OCI-M1 (cell line): ENCODE data around the gene MSLN.

Experiments
- DNase-seq: peaks from one replicate; lab custom pipeline; 2025; lab: John Stamatoyannopoulos, UW

MSLN gene

DNA sequence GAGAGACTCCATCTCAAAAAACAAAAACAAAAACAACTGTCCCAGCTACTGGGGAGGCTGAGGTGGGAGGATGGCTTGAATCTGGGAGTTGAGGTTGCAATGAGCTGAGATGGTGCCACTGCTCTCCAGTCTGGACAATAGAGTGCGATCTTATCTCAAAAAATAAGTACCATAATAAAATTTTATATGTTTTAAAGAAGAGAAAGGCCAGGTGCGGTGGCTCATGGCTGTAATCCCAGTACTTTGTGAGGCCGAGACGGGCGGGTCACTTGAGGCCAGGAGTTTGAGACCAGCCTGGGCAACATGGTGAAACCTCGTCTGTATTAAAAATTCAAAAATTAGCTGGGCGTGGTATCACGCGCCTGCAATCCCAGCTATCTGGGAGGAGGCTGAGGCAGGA, 16.3 kb downstream of the MSLN start:
- no peak for DNase-seq

DNA sequence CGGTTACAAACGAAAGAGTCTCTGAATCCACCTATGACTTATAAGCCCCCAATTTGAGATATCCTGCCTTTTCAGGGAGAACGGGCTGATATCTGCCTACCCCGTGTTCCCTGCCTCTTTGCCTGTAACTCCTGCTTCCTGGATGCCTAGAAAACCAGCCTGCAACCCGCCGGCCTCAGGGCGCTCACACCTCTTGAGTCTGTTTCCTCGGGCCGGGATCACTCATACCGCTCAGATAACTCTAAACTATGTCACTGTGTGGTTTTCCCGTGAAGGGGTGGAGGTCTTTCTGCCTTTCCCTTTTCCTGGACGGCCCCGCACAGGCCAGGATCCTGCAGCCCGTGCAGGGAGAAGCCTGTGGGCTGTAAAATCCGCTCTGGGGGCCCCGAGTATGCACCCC, 17.3 kb downstream of the MSLN start:
- DNase-seq: peak; percentile 21

DNA sequence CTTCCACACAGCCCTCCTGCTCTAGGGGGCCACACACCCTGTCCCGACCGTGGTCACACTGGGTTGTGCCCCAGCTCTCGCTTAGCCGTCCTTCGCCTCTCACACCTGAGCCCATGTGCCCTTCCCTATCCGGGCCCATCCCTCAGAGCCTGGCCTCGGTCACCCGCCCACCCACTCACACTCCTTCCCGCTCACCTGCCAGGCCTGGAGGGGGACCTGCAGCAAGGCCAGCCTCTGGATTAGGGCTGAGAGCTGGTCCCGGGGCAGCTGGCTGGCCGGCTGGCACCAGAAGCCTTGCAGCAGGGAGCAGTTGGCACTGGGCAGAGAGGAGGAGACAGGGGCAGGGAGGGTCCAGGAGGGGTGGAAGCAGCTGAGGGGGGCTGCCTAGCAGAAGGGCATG, 17.9 kb downstream of the MSLN start:
- no peak for DNase-seq

DNA sequence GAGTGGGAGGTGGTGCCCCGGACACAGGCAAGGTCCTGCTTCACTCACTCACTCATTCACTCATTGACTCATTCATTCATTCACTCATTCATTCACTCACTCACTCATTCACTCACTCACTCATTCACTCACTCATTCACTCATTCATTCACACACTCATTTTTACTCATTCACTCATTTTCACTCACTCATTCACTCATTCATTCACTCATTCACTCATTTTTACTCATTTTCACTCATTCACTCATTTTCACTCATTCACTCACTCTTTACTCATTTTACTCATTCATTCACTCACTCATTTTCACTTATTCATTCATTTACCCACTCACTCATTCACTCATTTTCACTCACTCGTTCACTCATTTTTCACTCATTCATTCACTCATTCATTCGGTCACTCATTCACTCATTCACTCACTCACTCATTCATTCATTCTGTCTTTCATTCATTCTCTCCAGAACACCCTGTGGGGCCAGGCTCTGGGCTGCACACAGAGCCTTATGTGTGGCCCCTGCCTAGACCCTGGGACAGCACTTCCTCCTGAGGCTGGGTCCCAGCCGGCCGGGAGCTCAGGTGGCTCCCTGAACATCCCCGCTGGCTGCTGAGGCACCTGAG, 18.5 kb downstream of the MSLN start:
- no peak for DNase-seq

DNA sequence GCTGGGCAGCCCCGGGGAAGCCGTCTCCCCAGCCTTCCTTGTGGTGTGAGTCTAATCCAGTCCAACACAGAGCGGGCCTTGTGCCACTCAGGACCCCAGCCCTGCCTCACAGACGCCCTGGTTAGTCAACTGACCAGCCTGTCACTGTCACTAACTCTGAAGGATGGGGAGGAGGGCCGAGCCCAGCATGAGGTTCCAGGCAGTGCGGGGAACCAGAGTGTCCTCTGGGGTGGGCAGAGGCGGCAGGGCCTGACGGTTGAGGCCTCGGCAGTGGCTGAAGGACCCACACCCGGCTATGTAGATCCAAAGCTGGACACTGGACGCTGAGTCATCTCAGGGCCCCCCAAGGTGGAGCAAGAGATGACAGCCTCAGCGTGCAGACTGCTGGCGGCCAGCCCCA, 19.0 kb downstream of the MSLN start:
- no peak for DNase-seq

DNA sequence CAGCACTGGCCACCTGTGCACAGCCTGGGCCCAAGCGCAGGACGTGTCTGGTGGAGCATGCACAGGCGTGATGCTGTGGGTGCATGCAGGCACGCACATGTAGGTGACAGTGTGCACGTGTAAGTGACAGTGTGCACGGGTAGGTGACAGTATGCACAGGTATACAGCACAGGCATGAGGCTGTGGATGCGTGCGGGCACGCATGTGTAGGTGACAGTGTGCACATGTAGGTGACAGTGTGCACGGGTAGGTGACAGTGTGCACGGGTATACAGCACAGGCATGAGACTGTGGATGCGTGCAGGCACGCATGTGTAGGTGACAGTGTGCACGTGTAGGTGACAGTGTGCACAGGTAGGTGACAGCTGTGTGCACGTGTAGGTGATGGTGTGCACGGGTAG, 19.8 kb downstream of the MSLN start:
- no peak for DNase-seq

DNA sequence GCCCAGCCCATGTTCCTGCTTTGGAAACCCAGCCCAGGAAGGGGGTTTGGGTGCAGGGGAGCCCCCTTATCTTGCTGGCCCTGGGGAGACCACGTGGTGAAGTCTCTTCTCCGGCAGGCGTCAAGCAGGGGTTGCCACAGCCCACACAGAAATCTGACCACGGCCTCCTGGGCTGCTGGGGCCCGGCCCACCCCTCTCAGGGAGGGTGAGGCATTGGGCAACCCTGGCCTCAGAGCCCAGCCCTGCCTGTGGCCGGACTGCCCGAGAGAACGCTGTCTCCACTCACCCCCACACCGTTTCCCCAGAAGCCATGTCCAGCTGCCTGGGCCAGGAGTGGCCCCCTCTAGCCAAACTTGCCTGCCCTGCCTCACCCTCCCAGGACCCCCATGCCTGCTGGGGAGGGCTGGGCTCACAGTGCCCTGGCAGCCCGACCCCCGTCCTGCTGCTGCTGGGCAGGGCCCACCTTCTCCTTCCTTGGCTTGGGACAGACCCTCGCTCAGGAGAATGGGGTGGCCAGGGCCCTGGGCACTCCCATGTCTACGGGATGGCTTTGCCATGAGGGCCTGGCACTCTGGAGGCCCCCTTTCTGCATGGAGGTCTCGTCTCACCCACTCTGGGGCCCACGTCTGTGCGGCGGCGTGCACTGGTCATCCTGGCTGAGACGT, 20.9 kb downstream of the MSLN start:
- DNase-seq: peak; percentile 6

DNA sequence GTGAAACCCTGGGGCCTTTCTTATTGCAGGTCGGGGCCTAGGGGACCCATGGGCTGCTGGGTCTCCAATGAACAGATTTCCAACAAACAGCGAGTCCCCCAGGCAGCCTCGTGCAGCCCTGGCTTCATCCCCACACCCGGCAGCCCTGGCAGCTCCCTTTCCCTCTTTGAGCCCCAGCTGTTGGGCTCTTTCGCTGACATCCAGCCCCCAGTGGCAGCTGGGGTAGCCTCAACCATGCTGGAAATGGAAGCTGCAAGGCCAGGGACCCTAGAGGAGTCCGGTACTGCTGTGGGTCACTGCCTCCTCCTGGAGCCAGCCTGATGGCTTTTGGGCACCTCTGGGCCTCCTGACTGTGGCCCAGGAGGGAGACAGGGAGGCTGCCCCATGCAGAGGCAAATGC, 21.7 kb downstream of the MSLN start:
- DNase-seq: no peak

DNA sequence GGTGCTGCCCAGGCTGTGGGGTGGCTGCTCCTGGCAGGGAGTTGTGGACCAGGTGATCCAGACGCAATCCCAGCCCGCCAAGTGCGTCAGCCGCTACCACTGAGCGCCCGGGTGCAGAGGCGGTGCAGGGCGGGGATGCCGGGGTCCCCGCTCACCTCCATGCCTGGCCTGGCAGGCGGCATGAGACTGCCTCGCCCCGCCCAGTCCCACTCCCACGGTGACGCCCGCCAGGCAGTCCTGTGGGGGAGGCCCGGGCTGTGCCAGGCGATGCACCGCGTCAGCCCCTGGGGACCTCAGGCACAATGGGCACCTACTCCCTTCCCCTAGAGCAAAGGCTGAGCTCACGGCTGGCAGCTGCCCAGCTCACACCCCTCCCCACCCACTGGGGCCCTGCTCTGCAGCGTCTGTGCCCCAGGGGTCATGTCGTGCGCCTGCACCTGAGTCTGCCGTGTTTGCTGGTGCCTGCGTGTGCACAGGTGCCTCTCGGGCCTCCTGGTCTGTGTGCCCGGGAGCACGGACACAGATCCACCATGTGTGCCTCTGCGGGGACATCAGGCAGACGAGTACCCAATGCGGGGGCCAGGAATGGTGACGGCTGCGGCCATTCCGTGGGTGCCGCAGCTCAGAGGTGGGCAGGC, 22.4 kb downstream of the MSLN start:
- DNase-seq: no peak

DNA sequence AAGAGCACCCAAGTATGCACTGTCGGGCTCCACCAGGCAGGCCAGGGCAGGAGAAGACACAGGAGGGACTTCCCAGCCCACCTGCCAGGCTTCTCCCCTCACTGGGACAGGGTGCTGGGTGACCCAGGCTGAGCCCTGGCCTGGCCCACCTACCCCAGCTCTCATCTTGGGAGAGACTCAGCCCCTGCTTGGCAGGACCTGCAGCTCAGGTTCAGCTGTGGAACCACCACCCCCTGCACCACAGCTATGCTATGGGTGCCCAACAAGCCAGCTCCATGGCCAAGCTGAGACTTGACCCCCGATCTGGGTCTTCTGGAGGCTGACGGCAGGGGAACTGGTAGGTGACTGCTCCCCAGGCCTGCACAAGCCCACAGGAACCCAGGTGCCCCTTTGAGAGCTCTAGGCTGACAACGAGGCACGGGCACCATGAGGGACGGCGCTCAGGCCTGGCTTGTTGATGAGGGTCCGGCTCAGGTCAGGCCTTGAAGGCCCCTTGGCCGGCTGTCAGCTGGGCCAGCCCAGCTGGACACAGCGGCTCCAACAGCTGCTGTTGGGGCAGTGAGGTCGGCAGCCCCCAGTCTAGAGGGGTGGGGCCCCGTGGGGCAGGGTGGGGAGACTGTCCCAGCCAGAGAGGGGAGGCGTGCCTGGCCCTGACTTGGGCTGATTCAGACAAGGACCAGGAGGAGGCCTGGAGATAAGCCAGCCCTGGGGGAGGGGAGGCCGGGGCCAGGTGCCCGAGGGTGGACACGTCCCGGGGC, 23.0 kb downstream of the MSLN start:
- no peak for DNase-seq

DNA sequence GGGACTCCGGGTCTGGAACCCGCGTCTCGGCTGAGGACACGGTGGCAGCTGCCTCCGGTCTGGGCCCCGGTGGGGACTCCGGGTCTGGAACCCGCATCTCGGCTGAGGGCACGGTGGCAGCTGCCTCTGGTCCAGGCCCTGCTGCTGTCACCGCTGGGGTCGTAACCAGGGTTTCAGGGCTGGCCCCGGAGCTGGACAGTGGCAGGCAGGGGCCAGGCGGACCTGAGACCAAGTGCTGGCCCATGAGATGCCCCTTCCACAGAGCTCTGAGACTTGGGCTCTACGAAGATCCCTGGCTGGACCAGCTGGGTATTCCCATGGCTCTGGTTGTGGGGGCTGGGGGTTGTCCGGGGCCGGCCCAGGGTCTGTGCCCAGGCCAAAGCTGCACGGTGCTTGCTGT, 23.9 kb downstream of the MSLN start:
- no peak for DNase-seq

DNA sequence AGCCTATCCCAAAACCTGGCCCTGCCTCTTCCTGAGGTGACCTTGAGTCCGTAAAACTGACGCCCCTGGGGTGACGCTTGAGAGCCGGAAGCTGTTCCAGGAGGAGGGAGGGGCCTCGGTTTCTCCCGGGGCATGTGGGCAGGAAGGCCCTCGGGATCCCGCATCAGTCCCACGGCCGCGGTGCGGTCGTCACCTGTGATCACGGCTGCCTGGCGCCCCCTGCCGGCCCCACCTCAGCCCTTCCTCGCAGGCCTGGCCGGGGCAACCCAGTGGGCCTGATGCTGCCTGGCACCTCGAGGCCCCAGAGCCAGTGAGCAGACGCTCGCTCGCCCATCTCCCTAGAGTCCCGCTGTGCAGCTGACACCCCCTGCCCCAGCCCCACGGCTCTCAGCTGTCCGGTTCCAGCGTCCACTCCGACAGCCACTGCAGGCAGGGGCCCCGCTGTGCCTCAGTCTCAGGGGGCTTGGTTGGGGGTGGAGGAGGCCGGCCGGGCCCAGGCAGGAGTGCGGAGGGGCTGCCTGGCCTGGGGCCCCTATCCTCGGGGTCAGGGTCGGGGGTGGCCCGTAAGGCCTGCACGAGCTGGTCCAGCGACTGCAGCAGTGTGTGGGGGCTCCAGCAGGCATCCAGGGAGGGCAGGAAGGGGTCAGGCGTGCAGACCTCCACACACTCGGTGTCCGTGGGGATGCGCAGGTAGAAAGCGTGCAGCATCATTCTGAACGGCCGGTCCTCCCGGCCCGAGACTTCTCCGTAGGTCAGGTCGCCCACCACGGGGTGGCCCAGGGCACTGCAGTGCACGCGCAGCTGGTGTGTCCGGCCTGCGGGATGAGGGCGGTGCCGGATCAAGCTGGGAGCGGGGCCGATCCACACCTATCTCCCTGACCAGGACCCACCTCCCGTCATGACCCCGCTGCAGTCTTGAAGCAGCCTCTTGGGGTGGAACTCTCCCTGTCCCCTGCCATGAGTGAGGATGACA, 25.3 kb downstream of the MSLN start:
- DNase-seq: peak; percentile 53

DNA sequence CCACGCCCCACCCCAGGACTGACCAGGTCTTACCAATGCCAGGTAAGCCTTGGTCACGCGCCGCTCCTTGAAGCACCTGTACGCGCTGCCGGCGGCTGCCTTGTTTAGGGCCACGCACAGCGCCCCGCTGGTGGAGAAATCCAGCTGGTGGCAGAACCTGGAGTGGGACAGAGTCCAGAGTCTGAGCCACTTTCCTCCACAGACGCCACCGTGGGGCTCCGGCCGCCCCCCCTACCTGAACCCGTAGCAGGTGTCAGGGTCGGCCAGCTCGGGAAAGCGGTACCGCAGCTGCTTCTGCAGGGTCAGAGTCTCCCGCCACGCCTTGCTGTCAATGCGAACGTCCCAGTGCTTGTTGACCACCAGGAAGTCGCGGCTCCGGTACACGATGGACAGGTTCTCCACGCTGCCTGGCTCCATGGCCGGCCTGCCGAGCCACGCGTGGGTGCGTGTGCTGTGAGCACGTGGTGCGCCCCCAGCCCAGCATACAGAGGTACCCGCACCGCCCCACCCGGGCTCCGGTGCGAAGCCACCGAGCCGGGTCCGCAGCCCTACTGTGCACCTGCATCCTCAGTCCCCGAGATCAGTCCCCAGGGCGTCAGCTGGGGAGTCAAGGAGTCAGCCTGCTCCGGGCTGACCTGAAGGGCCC, 26.9 kb downstream of the MSLN start:
- DNase-seq: peak; percentile 28

DNA sequence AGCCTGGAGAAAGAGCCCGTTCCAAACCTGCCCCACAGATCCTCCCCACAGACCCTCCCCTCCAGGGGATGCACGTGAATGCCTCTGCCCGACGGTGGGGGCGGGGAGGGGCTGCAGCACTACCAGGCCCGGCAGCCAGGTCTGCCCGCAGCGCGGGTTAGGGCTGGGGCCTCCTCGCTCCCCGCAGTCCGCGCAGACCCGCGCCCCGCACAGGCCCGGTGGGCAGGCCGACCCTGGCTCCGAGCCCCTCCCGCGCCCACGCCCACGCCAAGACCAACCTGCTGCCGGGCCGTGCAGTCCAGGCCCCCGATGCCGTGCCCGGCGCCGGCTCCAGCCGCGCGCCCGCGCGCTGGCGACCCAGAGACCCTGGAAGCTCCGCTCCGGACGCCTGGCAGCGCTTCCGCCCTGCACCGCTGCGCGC, 27.5 kb downstream of the MSLN start, which contains the start of gene RPUSD1:
TSS of gene RPUSD1 (minus strand) at position 404 of the 421 bp plus-strand sequence. CDS start 644 bp downstream, outside the sequence.
- peak; percentile 62 for DNase-seq

DNA sequence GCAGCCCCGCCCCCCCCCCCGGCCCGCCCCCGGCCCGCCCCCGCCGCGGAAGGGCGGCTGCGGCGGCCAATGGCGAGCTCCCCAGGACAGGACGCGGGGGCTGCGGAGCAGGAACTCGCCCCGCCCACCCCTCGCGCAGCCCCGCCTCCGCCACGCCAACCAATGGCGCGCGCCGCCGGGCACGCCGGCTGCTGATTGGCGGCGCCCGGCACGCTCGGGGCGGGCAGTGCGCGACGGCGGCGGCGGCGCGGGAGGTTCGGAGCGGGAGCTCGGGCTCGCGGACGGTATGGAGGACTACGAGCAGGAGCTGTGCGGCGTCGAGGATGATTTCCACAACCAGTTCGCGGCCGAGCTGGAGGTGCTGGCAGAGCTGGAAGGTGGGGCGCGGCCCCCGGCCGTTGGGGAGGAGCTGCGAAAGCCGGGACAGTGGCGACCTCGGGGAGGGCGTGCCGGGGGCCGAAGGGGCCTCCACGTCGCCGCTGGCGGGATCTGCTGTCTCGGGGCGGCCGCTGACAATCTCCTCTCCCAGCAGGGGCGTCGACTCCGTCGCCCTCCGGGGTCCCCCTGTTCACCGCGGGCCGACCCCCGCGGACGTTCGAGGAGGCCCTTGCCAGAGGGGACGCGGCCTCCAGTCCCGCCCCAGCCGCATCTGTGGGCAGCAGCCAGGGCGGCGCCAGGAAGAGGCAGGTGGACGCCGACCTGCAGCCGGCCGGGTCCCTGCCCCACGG, 28.0 kb downstream of the MSLN start, which contains the start of gene CHTF18:
TSS of gene CHTF18 (plus strand) at position 222 of the 728 bp plus-strand sequence. CDS start at position 287, 65 bp downstream.
- DNase-seq: peak; percentile 94

DNA sequence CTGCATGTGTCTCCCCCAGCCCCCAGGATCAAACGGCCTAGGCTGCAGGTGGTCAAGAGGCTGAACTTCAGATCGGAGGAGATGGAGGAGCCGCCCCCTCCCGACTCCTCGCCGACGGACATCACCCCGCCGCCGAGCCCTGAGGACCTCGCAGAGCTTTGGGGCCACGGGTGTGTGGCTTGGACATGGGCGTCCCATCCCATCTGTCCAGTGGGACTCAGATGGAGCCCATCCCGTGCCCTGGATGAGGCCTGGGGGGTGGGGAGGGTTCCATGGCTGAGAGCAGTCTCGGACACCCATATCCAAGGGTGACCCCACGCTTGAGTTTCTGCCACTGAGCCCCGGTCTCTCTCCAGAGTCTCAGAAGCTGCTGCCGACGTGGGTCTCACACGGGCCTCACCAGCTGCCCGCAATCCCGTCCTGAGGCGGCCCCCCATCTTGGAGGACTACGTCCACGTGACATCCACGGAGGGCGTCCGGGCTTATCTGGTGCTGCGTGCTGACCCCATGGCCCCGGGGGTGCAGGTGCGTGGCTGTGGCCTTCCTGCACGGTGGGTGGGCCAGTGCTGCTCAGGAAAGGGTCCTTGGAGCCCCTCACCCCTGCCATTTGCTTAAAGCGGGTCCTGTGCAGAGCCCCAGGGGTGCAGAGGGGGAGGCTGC, 28.8 kb downstream of the MSLN start:
- DNase-seq: no peak

DNA sequence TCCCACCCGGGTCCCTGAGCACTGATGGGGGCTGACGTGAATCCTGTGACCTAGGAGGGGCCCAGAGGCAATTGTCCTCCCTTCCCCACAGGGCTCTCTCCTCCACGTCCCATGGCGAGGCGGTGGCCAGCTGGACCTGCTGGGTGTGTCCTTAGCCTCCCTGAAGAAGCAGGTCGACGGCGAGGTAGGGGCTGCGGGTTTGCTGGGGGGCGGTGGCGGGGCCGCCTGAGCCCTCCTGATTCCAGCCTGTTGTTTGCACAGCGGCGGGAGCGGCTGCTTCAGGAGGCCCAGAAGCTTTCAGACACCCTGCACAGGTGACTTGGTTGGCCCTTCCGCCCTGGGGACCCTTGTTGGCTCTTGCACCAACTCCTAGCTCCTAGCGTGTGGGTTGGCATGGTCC, 29.6 kb downstream of the MSLN start:
- DNase-seq: no peak

DNA sequence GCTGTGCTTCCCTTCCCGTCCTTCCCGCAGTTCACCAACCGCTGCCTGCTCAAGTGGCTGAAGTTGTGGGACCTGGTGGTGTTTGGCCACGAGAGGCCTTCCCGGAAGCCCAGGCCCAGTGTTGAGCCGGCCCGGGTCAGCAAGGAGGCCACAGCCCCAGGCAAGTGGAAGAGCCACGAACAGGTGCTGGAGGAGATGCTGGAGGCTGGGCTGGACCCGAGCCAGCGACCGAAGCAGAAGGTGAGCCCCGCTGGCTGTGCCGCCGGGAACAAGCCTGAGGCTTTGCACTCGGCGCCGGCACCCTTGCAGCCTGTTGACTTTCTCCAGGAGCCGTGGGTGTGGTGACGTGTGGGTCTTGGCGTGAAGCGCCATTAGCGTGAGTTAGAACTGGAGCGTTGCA, 30.6 kb downstream of the MSLN start:
- DNase-seq: no peak

DNA sequence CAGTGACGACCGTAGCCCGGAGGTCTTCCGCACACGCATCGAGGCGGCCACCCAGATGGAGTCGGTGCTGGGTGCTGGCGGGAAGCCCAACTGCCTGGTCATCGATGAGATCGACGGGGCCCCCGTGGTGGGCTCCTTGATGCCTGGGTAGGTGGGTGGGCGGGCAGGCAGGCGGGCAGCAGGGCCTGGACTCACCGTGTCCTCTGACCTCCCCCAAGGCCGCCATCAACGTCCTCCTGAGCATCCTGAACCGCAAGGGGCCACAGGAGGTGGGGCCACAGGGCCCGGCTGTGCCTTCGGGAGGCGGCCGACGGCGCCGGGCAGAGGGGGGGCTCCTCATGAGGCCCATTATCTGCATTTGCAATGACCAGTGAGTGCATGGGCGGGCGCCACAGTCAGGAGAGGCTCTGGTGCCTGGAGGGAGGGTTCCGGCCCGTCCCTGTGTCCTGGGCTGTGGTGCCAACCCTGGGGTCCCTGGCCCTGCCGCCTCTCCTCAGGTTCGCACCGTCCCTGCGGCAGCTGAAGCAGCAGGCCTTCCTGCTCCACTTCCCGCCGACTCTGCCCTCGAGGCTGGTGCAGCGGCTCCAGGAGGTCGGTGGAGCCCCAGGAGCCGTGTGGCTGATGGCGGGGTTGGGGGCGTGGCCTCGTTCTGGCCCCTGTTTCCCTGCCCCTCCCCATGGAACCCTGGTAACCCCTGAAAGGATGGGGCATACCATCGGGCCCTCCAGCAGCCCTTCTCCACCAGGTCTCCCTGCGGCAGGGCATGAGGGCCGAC, 31.9 kb downstream of the MSLN start:
- no peak for DNase-seq
